HG02678 (cell line): Measurements from ENCODE around the gene PBX1.
"Not testable (repeated sequence)": the region's sequence is repeated elsewhere in the genome, so short reads cannot be mapped to it uniquely, and the experiment has no call there.

Experiments
- ATAC-seq: cut with Tn5 transposase; IDR thresholded peaks from one replicate; pipeline ENCODE4 v1.9.1; 2021; ENCODE audit warnings: mild to moderate bottlenecking, moderate library complexity; ENCODE audit not compliant: unreplicated experiment

PBX1 gene

GRCh38 chr1:164589961-164590507 lies 31.1 kb downstream of the PBX1 start:
- ATAC-seq, result no peak

DNA sequence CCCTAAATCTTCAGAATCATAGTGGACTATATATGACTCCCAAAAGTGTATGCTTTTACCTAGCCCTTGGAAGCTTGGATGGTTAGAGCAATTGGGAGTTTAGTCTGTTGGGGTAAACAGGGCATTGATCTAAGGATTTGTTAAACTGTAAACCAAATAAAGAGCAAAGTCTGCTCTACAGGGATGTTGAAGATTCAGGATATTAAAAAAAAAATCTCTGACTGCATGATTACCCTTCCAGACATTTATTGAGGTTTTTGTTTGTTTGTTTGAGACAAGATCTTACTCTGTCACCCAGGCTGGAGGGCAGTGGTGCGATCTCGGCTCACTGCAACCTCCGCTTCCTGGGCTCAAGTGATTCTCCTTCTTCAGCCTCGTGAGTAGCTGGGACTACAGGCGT lies 31.6 kb downstream of the PBX1 start:
- no peak for ATAC-seq

DNA sequence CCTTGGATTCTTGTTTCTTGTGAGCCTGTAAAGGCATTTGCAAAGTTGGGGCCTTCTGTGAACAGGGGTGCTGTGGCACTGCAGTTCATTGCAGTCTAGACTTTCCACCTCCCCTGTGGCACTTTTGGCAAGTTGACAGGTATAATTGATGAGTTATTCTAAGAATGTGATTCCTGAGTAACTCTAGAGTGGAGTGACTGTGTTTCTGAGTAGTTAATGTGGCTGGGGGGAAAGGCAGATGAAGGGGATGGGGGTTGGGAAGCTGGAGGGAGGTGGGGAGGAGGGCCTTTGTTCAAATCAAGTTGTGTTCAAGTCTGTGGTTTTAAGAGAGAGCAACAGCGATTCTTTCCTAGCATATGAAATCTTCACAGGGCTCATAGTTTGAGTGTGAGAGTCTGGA lies 32.9 kb downstream of the PBX1 start:
- ATAC-seq, result no peak

- no peak for ATAC-seq
These were observed 33.6 kb downstream of the PBX1 start for GRCh38 chr1:164592634-164593033.

GRCh38 chr1:164595212-164595611 lies 36.2 kb downstream of the PBX1 start:
- ATAC-seq, result no peak

GRCh38 chr1:164596172-164596571 lies 37.2 kb downstream of the PBX1 start:
- no peak for ATAC-seq

- ATAC-seq, result no peak
These were observed 39.7 kb downstream of the PBX1 start for GRCh38 chr1:164598719-164599118.

DNA sequence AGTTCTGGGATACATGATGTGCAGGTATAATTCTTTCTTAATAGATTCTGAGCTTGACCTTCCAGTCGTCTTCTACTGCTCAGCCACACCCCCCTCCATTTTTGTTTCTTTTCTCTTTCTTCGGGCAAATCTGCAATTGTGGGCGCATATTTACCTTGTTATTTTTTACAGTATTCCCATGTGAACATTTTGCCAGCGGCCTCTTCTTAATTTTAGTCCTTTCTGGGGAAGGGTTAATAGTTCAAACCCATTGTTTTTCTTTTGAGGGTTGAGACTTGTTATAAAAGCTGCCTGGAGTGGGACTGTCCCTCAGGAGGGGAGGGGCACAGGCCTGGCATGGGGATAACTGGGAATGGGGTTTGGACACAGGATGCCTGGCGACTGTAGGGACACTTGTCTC lies 40.3 kb downstream of the PBX1 start:
- no peak for ATAC-seq

DNA sequence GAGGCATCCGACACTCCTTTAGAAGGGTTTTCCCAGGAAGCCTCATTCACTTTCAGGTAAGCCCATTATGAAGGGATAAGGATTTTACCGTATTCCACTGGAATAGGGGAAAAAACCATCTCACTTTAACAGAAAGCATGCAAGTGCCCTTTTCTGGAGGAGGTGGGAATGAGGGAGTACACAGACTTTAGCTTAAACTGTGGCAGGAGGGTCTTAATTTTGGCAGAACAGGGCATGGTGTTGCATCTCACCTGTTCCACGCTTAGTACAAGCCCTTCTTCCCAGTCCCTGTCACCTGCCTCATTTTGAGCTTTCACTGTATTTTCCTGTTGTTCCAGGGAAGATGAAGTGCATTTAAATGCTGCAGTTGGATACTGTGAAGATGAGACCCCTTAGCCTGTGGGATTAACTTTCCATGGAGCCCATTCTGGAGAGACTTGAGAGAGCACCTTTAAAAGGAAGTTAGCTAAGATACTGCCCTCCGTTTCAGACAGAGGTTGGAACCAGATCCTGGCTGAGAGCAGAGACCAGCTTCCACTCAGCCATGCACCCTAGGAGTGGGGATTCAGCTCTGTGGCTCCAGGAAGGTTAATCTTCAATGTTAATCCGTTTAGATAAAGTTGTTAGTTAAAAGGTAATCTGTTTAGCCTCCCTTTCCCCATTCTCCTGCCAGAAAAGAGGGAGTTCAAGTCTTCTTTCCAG lies 42.6 kb downstream of the PBX1 start:
- ATAC-seq, result no peak

DNA sequence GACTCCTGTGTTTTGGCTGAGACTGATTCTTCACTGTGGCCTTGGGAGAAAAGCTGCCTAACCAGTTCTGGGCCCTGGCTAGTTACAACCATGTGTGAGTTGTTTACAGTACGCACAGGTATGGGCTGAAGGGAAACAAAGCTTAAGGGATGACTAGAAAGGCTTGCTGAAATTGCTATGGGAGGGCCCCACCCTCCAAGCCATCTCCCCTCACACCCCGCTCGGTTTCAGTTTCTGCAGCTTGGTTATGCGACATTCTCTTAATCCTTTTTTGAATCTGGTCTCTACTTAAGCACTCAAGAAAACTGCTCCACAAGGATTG lies 43.1 kb downstream of the PBX1 start:
- ATAC-seq, result no peak

DNA sequence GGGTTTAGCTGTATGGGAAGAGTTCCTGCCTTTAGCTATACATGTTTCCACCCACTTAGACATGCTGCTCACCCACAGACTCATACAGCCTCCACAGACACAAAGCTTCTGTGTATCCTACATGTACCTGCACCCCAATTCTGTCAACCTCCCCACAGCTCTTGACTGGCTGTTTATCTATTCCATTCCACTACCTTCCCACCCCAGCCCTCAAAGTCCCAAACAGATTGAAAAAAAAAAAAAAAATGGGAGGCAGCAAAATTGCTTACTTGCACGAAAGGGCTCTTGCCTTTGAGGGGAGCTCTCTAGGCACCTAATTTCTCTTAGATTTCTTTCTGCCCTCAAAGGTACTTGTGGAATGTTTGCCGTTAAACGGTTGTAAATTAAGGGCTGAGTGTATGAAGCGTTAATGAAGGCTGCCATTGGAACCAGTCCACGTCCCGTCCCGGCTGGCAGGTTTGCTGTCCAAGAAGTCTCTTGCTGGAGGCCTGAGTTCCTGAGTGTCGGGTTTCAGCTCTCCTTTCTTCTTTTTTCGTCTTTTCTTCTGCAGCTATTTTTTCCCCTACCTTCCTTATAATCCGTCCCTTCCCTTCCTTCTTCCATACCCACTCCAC lies 43.6 kb downstream of the PBX1 start:
- ATAC-seq, result no peak

DNA sequence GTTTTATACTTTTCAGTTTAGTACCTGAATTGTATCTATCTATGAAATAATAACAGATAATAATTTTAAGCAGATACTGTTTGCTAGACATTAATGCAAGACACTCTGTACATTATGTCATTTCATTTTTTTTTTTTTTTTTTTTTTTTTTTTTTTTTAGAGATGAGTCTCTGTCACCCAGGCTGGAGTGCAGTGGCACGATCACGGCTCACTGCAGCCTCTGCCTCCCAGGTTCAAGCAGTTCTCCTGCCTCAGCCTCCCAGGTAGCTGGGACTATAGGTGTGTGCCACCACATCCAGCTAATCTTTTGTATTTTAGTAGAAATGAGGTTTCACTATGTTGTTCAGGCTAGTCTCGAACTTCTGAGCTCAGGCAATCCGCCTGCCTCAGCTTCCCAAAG lies 44.8 kb downstream of the PBX1 start:
- not testable (repeated sequence) for ATAC-seq

DNA sequence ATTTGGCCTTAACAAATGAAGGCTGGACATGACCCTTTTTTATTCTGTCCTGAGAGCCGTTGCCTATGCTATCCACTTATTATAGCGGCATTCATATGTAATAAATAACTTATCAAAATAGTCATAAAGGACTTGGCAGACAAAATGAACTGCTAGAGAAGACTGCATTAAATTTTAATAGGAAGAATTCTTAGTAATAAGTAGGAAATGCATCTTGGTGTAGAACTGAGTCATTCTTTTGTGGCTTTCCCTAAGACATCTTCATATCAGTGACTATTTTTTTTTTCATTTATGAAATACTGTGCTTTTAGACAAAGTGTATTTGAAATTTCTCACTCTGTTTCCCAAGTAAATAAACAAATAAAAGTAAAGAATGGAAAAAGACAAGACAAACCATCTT lies 45.6 kb downstream of the PBX1 start:
- no peak for ATAC-seq

DNA sequence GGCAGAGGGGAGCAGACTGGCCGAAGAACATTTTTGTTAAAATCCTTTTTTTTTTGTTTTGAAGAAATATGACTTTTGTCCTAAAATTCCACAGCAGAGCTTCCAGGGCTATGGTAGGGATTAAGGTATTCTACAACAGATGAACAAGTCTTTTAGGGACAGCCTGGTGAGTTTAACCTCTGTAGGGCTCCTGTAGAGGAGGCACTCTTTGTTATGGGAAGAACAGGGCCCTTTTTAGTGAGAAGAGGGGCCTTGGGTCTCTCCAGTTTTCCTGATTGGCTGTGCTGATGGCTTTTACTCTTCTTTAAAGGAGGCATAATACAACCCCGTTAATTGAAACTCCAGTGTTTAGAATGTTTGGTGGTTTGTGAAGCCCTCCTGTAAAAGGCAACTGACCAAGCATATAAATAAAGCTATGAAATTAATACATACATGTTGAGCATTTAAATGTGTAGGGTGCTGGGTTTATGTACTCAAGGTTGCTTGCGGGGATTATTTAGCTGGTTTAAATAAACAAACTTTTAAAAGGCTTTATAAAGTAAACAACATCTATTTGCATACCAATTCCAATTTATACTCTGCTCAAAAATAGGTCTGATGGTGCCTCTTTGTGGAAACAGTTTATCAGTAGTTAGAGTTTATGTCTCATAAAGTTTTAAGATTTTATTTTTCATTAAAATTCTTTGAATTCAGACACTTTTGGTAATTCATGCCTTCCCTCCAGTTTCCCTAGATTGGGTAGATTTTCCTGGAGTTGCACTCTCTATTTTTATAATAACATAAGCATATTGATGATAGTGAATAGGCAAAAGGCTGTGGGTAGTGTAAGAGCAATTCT lies 46.5 kb downstream of the PBX1 start:
- ATAC-seq, result no peak

DNA sequence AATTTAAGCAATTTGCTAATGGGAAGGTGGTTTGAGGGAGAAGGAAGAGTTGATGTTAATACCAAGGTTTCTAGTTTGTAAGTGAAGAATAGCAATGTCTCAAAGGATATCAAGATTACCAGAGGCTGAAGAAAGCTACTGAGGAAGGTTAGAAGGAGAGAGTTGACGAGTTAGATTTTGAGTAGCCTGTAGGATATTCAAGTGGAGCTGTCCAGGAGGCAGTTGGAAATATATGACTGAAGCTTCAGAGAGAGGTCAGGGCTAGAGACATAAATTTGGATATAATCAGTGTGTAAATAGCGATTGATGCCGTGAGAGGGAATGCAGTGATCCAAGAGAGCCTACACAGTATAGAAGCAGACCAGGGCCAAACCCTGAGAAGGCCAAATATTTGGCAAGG lies 48.4 kb downstream of the PBX1 start:
- ATAC-seq, result no peak

DNA sequence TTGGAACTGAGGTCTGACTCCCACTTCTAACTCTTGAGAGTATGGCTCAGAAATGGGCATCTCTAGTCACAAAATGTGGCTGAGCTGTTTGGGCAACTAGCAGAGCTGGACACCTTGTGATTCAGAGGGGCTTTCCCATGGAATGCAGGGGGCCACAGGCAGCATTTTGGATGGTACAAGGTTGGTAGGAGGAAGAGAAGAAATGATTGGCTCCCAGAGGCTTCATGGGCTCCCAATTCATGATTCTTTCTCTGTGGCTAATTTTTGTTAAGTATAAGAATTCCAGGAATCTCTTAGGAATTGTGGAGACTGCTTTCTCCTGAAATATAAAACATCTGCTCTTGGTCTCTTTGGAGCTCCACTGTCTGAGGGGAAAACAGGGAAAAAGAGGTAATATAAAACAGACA lies 49.7 kb downstream of the PBX1 start:
- ATAC-seq, result no peak

DNA sequence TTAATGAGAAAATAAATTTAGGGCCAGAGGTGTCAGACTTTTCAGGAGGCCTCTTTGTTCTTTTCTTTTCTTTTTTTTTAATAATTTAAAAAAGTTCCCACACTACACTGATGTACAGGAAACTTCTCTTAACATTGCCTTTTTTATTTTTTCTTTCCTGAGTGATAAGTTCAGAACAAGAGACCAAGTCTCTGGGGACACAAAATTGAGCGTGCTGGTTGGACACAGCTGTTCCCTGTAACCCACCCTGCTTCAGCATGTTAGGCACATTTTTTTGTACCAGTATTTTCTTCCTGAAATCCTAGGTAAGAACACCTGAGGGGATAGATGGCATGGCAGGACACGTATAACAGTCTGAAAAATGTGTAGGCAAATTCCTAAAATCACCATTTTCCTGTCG lies 50.1 kb downstream of the PBX1 start:
- ATAC-seq, result no peak

DNA sequence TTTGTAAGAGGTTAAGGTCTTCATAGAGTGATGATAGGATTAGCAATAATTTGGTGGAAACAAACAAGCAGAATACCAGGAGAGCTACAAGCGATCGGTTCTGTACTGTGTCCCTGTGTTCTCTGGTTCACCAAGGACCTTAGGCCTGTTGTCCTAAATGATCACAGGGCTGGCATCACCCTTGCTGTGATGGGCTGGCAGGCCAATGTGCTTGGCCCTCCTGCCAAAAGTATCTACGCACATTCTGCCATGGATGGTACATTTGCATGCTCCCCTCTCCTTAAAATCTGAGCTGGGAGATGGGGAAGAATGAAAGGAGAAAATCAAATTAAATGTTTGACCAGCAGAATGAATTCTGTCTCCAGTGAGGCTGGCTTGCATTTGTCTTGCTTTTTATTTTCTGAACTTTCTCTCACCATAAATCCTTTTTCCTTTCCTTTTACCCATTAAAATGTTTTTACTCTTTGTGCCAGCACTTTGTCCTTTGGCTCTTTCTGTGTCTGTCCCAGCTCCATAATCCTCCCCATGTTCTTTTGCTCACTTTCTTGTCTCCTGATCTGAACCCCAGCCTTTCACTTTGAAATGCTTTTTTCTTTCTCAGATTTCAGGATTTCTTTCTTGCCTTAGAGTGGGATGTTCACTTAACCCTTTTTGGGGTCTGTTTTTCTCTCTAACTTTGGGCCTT lies 51.7 kb downstream of the PBX1 start:
- ATAC-seq, result no peak

- ATAC-seq, result no peak
These were observed 53.0 kb downstream of the PBX1 start for GRCh38 chr1:164611754-164612642.

DNA sequence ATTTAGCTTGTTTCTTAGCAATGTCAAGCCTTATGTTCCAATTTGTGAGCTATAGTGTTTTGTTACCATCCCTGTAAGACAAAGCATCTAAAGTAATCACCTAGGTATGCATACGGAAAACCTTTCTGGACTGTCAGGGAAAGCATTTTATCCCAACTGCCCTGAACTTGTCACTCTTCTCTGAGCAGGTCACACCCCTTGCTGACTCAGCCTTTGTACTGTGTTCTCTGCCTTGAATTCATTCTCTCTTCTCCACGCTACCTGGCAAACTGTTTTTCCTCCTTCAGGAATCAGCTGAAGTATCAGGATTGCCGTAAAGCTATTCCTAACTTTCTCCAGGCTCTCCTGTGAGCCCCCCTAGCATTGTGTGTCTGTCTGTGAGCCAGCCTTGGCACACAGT lies 54.2 kb downstream of the PBX1 start:
- ATAC-seq, result no peak
